ENCODE results near the gene TSPO2.

Gene TSPO2

DNA sequence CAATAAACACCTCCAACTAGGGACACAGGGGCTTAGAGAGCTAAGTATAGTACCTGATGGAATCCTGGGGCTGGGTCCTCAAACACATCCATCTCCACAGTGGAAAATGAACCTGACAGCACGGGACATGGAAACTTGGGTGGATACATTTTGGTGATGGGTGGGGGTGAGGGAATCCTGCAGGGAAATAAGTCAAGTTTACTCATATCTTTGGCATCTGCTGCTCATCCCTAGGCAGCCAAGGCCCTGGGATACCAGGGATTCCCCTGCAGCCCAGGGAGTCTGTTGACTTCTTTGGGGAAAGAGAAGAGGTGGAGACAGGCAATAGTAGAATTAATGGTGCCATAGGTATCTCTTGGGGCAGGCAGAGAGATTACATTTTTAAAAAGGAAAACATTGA is 17.3 kb downstream of the TSPO2 start:
- no peak overlapping the region for H3K9ac ChIP-seq (ENCODE audit: low read length)
- H3K9me2 ChIP-seq (replicated peaks; ENCODE audit: insufficient read depth, low read length), result no peaks in the 10 kb centered on the region
- H3K36me3 ChIP-seq (ENCODE audit: low read length), result peaks cover 12% of the 10 kb centered on the region; the same call in 1 of the 2 replicates
- no peak overlapping the region for H3K27ac ChIP-seq (ENCODE audit: low read depth, low read length)
- no peaks in the 10 kb centered on the region for H4K20me1 ChIP-seq (ENCODE audit: low read depth, low read length)
- no peak overlapping the region for H3K4me3 ChIP-seq (ENCODE audit: insufficient read depth, low read length, poor library complexity, severe bottlenecking)
- peaks cover 7% of the 10 kb centered on the region; the same call in 1 of the 2 replicates for H3F3A ChIP-seq (ENCODE audit: insufficient read depth)
- H3K79me2 ChIP-seq (ENCODE audit: insufficient read depth, low read length), result no peaks in the 10 kb centered on the region
- H2AFZ ChIP-seq (ENCODE audit: low read depth, low read length, severe bottlenecking), result no peak overlapping the region
- H3K4me2 ChIP-seq (ENCODE audit: low read depth, low read length, poor library complexity, severe bottlenecking), result no peak overlapping the region
- no peaks in the 10 kb centered on the region for H3K27me3 ChIP-seq (ENCODE audit: low read length)
- no peak for TF ChIP-seq EZH2phosphoT487 (conservative IDR thresholded peaks at IDR 0.05; ENCODE audit: low read length)
- TF ChIP-seq, protein P1, sequence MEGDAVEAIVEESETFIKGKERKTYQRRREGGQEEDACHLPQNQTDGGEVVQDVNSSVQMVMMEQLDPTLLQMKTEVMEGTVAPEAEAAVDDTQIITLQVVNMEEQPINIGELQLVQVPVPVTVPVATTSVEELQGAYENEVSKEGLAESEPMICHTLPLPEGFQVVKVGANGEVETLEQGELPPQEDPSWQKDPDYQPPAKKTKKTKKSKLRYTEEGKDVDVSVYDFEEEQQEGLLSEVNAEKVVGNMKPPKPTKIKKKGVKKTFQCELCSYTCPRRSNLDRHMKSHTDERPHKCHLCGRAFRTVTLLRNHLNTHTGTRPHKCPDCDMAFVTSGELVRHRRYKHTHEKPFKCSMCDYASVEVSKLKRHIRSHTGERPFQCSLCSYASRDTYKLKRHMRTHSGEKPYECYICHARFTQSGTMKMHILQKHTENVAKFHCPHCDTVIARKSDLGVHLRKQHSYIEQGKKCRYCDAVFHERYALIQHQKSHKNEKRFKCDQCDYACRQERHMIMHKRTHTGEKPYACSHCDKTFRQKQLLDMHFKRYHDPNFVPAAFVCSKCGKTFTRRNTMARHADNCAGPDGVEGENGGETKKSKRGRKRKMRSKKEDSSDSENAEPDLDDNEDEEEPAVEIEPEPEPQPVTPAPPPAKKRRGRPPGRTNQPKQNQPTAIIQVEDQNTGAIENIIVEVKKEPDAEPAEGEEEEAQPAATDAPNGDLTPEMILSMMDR (IDR thresholded peaks at IDR 0.05; ENCODE audit: insufficient read depth, low read length, poor library complexity, severe bottlenecking), result no peak
- no peaks in the 10 kb centered on the region for H3K9me3 ChIP-seq (ENCODE audit: insufficient read depth, low read length)

DNA sequence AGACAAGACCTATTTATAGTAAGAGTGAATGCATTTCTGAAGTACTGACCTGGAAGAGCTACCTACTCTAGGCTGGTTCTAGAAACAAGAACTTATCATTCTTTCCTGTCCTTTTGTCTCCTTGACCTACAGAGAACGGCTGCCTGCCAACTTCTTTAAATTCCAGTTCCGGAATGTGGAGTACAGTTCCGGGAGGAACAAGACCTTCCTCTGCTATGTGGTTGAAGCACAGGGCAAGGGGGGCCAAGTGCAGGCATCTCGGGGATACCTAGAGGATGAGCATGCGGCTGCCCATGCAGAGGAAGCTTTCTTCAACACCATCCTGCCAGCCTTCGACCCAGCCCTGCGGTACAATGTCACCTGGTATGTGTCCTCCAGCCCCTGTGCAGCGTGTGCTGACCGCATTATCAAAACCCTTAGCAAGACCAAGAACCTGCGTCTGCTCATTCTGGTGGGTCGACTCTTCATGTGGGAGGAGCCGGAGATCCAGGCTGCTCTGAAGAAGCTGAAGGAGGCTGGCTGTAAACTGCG is 19.0 kb downstream of the TSPO2 start:
- no peak overlapping the region for H3K4me2 ChIP-seq (ENCODE audit: low read depth, low read length, poor library complexity, severe bottlenecking)
- no peak overlapping the region for H3K27ac ChIP-seq (ENCODE audit: low read depth, low read length)

DNA sequence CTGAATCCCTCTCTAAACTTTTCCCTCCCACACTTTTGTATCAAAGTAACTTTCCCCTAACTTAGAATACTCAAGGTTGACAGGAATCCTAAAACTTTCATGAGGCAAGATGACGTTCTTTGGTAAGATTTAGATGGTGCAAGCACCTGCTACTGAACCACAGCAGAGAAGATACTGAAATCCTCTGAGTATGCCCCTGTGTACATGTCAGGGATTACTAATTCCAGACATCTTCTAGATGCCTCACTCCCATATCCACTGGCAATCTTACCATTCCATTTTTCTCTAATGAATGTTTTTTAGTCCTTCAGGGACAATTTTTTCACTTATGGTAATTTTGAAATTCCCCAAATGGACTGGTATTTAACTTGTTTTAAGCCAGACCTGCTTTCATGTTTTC is 19.8 kb downstream of the TSPO2 start:
- H2AFZ ChIP-seq (ENCODE audit: low read depth, low read length, severe bottlenecking), result no peak overlapping the region
- no peak overlapping the region for H3K27ac ChIP-seq (ENCODE audit: low read depth, low read length)
- no peak overlapping the region for H3K4me2 ChIP-seq (ENCODE audit: low read depth, low read length, poor library complexity, severe bottlenecking)
- no peaks in the 10 kb centered on the region for H3K9me2 ChIP-seq (replicated peaks; ENCODE audit: insufficient read depth, low read length)
- H4K20me1 ChIP-seq (ENCODE audit: low read depth, low read length), result no peaks in the 10 kb centered on the region
- 0 out of 2 replicates have a peak, but pooled peaks cover 4% of the 10 kb centered on the region for H3K79me2 ChIP-seq (ENCODE audit: insufficient read depth, low read length)
- no peaks in the 10 kb centered on the region for H3K27me3 ChIP-seq (ENCODE audit: low read length)
- no peak for TF ChIP-seq EZH2phosphoT487 (conservative IDR thresholded peaks at IDR 0.05; ENCODE audit: low read length)
- TF ChIP-seq, protein P1 (IDR thresholded peaks at IDR 0.05; ENCODE audit: insufficient read depth, low read length, poor library complexity, severe bottlenecking), result no peak
- H3F3A ChIP-seq (ENCODE audit: insufficient read depth), result peaks cover 9% of the 10 kb centered on the region; the same call in 1 of the 2 replicates
- no peak overlapping the region for H3K9ac ChIP-seq (ENCODE audit: low read length)
- H3K4me3 ChIP-seq (ENCODE audit: insufficient read depth, low read length, poor library complexity, severe bottlenecking), result no peak overlapping the region
- H3K9me3 ChIP-seq (ENCODE audit: insufficient read depth, low read length), result no peaks in the 10 kb centered on the region
- peaks cover 32% of the 10 kb centered on the region for H3K36me3 ChIP-seq (ENCODE audit: low read length)

More for the DNA sequence above, 19.0 kb downstream of the TSPO2 start:
- Histone ChIP-seq H3K79me2 (ENCODE audit: insufficient read depth, low read length) (0 out of 2 replicates have a peak, but pooled peaks cover 4% of the 10 kb centered on the region), H3K27me3 (ENCODE audit: low read length) (no peaks in the 10 kb centered on the region), H3K9me2 (replicated peaks; ENCODE audit: insufficient read depth, low read length) (no peaks in the 10 kb centered on the region), H3K4me3 (ENCODE audit: insufficient read depth, low read length, poor library complexity, severe bottlenecking) (no peak overlapping the region), H3F3A (ENCODE audit: insufficient read depth) (peaks cover 7% of the 10 kb centered on the region; the same call in 1 of the 2 replicates), H3K9me3 (ENCODE audit: insufficient read depth, low read length) (no peaks in the 10 kb centered on the region), H4K20me1 (ENCODE audit: low read depth, low read length) (no peaks in the 10 kb centered on the region), H3K9ac (ENCODE audit: low read length) (no peak overlapping the region), H3K36me3 (ENCODE audit: low read length) (peaks cover 27% of the 10 kb centered on the region), H2AFZ (ENCODE audit: low read depth, low read length, severe bottlenecking) (no peak overlapping the region)
- no peak for TF ChIP-seq EZH2phosphoT487 (conservative IDR thresholded peaks at IDR 0.05; ENCODE audit: low read length)
- TF ChIP-seq, protein P1 (IDR thresholded peaks at IDR 0.05; ENCODE audit: insufficient read depth, low read length, poor library complexity, severe bottlenecking), result no peak
